IPS DF 6.9 (cell line): Measurements from ENCODE around the gene NT5M.
"Not testable (repeated sequence)": the region's sequence is repeated elsewhere in the genome, so short reads cannot be mapped to it uniquely, and the experiment has no call there.

Source experiments
- DNase-seq: peaks from one replicate; pipeline ENCODE4 v3.0.0-alpha.2; 2013; ENCODE audit warnings: low read depth, low spot score
- H3K27ac ChIP-seq: one replicate; pipeline ENCODE4 v1.5.1; 2013; ENCODE audit warnings: low read length, control low read depth
- H3K27me3 ChIP-seq: 2 replicates; pipeline ENCODE4 v1.6.1; 2013; ENCODE audit warnings: mild to moderate bottlenecking, low read length; ENCODE audit not compliant: control insufficient read depth, insufficient read depth
- H3K36me3 ChIP-seq: 2 replicates; pipeline ENCODE4 v1.6.1; 2013; ENCODE audit warnings: low read length; ENCODE audit not compliant: control insufficient read depth, insufficient read depth
- H3K4me1 ChIP-seq: 2 replicates; pipeline ENCODE4 v1.6.1; 2013; ENCODE audit warnings: low read length; ENCODE audit not compliant: control insufficient read depth, insufficient read depth
- H3K4me3 ChIP-seq: 2 replicates; pipeline ENCODE4 v1.5.1; 2013; ENCODE audit warnings: mild to moderate bottlenecking, low read length
- H3K9me3 ChIP-seq: 2 replicates; pipeline ENCODE4 v1.6.1; 2013; ENCODE audit warnings: low read length, inconsistent platforms; ENCODE audit not compliant: control insufficient read depth, insufficient read depth
- WGBS: extraction: QIAGEN DNeasy Blood & Tissue Kit; methylation state at CpG from one replicate; pipeline ENCODE4 v1.1.7; 2013; ENCODE audit warnings: mixed read lengths, missing lambda C conversion rate; ENCODE audit not compliant: insufficient read length, insufficient coverage; 5-methylcytosine and 5-hydroxymethylcytosine counted together

Gene NT5M

DNA sequence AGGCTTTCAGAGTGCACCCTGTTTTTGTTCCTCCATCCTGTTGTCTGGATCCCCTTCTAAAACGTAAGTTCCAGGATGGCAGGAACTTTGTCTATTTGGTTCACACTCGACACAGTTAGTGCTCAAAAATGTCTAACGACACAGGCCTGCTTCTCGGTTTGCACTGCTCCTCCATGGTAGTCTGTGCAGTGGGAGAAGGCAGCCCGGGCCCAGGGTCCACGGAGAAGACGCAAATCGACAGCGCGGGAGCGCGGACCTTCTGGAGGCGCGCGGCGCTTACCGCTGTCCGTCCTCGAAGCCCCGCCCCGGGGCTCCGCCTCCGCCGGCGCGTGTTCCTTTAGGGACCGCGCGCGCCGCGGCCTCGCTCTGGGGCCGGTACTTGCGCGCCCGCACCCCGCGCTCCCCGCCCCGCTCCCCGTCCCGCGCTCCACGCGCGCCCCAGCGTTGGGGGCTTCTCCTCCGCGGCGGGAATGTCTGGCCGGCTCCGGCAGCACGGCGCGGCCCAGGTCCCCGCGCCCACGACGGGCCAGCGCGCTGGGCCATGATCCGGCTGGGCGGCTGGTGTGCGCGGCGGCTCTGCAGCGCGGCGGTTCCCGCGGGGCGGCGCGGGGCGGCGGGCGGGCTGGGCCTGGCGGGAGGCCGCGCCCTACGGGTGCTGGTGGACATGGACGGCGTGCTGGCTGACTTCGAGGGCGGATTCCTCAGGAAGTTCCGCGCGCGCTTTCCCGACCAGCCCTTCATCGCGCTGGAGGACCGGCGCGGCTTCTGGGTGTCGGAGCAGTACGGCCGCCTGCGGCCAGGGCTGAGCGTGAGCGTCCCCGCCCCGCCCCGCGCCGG, at the start of gene NT5M:
Gene NT5M (plus strand): TSS at position 364 of the 837 bp plus-strand sequence. CDS start 178 bp downstream, at position 542.
- peak; percentile 33 for DNase-seq
- no peaks in the 10 kb centered on the region for H3K36me3 ChIP-seq
- no peaks in the 10 kb centered on the region for H3K27me3 ChIP-seq
- H3K9me3 ChIP-seq, result no peaks in the 10 kb centered on the region
- WGBS, result no CpG with 5 or more reads among the region's 107 CpGs
- H3K4me3 ChIP-seq, result peak within 1 kb of the TSS; percentile 96
- H3K4me1 ChIP-seq, result no peaks in the 10 kb centered on the region
- H3K27ac ChIP-seq, result no peak within 1 kb of the TSS

DNA sequence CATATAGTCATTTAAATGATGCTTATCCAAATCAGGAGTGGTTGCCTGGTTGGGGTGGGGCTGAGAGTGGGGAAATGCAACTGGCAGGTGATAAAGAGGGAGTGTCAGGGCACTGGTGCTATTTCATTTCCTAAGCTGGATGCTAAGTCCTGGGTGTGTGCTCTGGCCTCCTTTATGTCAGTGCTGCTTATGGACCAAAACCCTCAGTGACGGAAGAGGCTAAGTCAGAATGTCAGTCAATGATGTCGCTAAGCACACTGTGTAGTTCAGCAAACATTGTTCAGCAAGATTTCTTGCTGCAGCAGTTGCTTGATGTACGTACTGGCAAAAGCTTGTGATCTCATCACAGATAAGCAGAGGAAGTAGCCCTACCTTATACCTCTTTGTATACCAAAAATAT, 49.8 kb upstream of the NT5M start:
- WGBS, result no CpG with 5 or more reads among the region's 3 CpGs
- DNase-seq, result no peak

DNA sequence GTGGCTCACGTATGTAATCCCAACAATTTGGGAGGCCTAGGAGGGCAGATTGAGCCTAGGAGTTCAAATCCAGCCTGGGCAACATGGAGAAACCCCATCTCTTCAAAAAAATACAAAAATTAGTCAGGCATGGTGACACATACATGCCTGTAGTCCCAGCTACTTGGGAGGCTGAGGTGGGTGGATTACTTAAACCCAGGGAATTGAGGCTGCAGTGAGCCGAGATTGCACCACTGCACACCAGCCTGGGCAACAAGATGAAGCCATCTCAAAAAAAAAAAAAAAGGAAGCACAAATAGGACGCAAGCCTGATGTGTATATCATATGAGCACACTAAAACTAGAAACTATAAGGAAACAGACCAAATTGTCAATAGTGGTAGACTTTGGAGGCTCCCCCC, 49.1 kb upstream of the NT5M start:
- Histone ChIP-seq H3K9me3 (no peaks in the 10 kb centered on the region), H3K27me3 (no peaks in the 10 kb centered on the region), H3K4me1 (no peaks in the 10 kb centered on the region), H3K36me3 (peaks cover 15% of the 10 kb centered on the region; the same call in 1 of the 2 replicates), H3K4me3 (no peak overlapping the region), H3K27ac (no peak overlapping the region)
- no CpG with 5 or more reads among the region's 3 CpGs for WGBS
- DNase-seq, result no peak

More for the DNA sequence above, 49.8 kb upstream of the NT5M start:
- H3K9me3 ChIP-seq, result no peaks in the 10 kb centered on the region
- H3K27me3 ChIP-seq, result no peaks in the 10 kb centered on the region
- no peak overlapping the region for H3K27ac ChIP-seq
- H3K4me3 ChIP-seq, result no peak overlapping the region
- H3K4me1 ChIP-seq, result no peaks in the 10 kb centered on the region
- H3K36me3 ChIP-seq, result peaks cover 16% of the 10 kb centered on the region; the same call in 1 of the 2 replicates

DNA sequence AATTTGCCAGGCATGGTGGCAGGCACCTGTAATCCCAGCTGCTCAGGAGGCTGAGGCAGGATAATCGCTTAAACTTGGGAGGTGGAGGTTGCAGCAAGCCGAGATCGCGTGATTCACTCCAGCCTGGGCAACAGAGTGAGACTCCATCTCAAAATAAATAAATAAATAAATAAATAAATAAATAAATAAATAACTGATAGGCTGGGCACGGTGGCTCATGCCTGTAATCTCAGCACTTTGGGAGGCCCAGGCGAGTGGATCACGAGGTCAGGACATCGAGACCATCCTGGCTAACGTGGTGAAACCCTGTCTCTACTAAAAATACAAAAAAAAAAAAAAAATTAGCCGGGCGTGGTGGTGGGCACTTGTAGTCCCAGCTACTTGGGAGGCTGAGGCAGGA, 47.5 kb upstream of the NT5M start:
- H3K27ac ChIP-seq, DNase-seq, H3K4me3 ChIP-seq, H3K4me1 ChIP-seq, H3K9me3 ChIP-seq, H3K27me3 ChIP-seq: not testable (repeated sequence)
- WGBS, result no CpG with 5 or more reads among the region's 11 CpGs
- peaks cover 21% of the 10 kb centered on the region for H3K36me3 ChIP-seq

DNA sequence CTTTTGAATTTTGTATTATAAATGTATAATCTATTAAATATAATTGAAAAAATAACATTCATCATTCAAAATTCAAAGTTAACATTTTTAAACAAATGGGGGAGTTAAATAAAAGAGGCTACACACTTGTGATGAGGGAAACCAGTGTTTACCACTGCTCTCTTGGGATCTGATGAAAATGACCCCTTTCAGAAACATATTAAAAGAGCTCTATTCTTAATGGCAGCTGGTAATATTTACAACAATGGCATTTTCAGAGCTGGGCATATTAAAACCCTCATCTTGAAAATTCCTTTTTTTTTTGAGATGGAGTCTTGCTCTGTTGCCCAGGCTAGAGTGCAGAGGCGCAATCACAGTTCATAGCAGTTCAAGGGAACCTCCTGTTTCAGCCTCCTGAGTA, 46.9 kb upstream of the NT5M start:
- peaks cover 21% of the 10 kb centered on the region for H3K36me3 ChIP-seq
- no CpG with 5 or more reads among the region's 1 CpG for WGBS
- H3K27me3 ChIP-seq, result no peaks in the 10 kb centered on the region
- DNase-seq, result no peak
- H3K27ac ChIP-seq, result no peak overlapping the region
- H3K4me3 ChIP-seq, result no peak overlapping the region
- H3K9me3 ChIP-seq, result no peaks in the 10 kb centered on the region
- no peaks in the 10 kb centered on the region for H3K4me1 ChIP-seq

DNA sequence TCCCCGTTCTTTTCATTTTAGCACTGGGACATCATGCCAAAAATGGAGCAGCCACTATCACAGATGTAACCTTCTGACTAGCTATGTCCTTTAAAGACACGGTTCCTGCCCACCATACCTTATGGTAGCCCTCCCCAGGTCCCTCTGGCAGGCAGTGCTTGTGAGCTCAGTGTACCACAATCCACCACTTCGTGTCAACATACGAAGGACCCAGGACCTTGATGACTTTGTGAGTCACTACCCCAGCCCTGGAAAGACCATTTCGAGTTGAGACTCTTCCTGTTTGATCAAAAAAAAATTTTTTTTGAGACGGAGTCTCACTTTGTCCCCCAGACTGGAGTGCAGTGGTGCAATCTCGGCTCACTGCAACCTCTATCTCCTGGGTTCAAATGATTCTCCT, 45.2 kb upstream of the NT5M start:
- DNase-seq, result no peak
- no peaks in the 10 kb centered on the region for H3K9me3 ChIP-seq
- peaks cover 14% of the 10 kb centered on the region for H3K36me3 ChIP-seq
- no peaks in the 10 kb centered on the region for H3K27me3 ChIP-seq
- H3K27ac ChIP-seq, result no peak overlapping the region
- no CpG with 5 or more reads among the region's 7 CpGs for WGBS
- no peaks in the 10 kb centered on the region for H3K4me1 ChIP-seq
- no peak overlapping the region for H3K4me3 ChIP-seq

DNA sequence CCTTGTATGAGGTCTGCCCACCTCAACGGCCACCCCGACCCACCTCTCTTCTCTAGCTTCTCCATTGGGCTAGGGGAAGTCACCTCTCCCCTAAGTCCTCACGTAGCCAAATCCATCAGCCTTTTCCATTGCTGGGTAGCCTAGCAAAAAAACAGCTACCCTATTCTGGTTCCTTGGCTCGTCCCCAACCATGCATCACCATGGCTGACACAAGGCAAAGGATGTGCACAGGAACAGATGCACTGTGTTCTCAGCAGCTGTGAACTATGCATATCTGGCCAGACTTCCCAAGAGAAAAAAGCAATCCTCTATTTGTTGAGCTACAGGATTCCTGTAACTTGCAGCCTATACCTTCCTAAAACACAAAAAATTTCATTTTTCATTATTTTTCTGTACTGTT, 44.2 kb upstream of the NT5M start:
- DNase-seq, result no peak
- Histone ChIP-seq H3K27me3 (no peaks in the 10 kb centered on the region), H3K9me3 (no peaks in the 10 kb centered on the region), H3K36me3 (peaks cover 14% of the 10 kb centered on the region), H3K4me1 (no peaks in the 10 kb centered on the region), H3K4me3 (no peak overlapping the region), H3K27ac (no peak overlapping the region)
- WGBS, result no CpG with 5 or more reads among the region's 4 CpGs

DNA sequence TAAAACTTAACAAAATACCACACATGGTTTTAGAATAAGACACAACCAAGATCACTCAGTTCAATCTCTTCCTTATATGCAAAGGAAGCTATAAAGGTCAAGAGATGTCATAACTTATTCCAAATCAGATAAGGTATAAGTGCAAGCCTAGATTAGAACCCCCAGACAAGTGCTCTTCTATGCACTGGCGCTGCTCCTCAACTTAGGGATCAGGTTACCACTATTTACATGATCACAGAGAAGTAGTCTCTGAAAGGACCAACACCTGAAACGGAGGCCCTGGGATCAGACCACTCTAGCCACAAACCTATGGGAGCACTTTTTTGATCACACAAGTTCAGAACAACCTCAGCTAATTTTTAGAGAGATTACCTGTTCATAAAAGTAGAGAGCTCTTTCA, 38.7 kb upstream of the NT5M start:
- no CpG with 5 or more reads among the region's 2 CpGs for WGBS
- DNase-seq, result no peak
- Histone ChIP-seq H3K27ac (no peak overlapping the region), H3K4me1 (no peaks in the 10 kb centered on the region), H3K27me3 (no peaks in the 10 kb centered on the region), H3K9me3 (no peaks in the 10 kb centered on the region), H3K4me3 (no peak overlapping the region), H3K36me3 (peaks cover 14% of the 10 kb centered on the region)

DNA sequence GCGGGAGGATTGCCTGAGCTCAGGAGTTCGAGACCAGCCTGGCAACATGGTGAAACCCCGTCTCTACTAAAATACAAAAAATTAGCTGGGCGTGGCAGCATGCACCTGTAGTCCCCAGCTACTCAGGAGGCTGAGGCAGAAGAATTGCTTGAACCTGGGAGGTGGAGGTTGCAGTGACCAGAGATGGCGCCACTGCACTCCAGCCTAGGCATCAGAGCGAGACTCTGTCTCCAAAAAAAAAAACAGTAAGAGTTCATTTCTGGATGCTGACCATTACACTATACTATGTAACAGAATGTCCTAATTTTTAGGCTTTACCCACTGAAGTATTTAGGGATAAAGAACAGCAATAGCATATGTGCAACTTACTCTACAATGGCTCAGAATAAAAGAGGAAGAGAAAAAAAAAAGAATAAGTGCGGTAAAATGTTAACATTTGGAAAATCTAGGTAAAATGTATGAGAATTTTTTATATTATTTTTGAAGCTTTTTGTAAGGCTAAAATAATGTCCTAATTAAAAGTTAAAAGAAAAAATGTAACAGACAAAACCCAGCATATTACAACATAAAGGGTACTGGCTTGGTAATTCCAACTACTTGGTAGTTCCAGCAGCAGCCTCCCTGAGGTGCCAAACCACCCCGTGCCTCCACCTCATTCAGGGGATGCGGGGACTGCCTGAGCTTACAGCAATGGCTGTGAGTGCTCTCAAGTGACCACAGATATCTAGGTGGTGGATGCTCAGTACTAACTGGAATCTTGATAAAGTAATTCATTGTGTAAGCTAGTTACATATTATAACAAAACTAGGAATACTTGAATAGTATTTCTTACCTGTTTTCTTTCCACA, 33.0 kb upstream of the NT5M start:
- 87% methylated on average over 1 of the region's 9 CpGs for WGBS
- H3K9me3 ChIP-seq, result no peaks in the 10 kb centered on the region
- no peak overlapping the region for H3K27ac ChIP-seq
- no peak overlapping the region for H3K4me3 ChIP-seq
- peaks cover 8% of the 10 kb centered on the region; the same call in 1 of the 2 replicates for H3K36me3 ChIP-seq
- H3K27me3 ChIP-seq, result no peaks in the 10 kb centered on the region
- no peaks in the 10 kb centered on the region for H3K4me1 ChIP-seq
- peak; percentile 16 for DNase-seq

DNA sequence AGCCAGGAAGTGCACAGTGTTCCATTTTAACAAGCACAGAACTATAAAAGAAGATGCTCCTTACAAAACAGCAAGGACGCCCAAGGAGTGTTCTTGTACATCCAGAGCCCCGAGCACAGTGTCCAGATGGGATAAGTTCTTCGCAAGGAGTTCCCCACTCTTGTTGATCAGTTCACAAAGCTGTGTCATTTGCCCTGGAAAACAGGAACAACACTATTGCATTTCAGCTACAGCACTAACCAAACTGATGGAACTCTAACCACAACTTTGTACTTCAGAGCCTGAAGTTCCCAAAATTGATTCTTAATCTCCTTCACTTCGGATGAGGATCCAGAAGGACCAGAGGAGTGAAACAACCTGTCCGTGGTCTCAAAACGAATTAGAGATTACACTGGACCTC, 27.2 kb upstream of the NT5M start:
- DNase-seq, result no peak
- H3K27me3 ChIP-seq, result no peaks in the 10 kb centered on the region

More for the DNA sequence above, 27.2 kb upstream of the NT5M start:
- Histone ChIP-seq H3K4me1 (no peaks in the 10 kb centered on the region), H3K36me3 (peaks cover 3% of the 10 kb centered on the region; the same call in 1 of the 2 replicates), H3K9me3 (no peaks in the 10 kb centered on the region), H3K27ac (no peak overlapping the region), H3K4me3 (no peak overlapping the region)
- WGBS, result no CpG with 5 or more reads among the region's 6 CpGs
